Astrocyte (in vitro differentiated cells and primary cell): ENCODE data around the gene STK11IP.

Experiments
- EZH2 ChIP-seq: IDR thresholded peaks from 2 replicates; pipeline ENCODE4 v1.6.1; 2012; ENCODE audit warnings: mild to moderate bottlenecking, low read length, inconsistent platforms; ENCODE audit not compliant: insufficient read depth
- TF ChIP-seq, protein P1 (sequence below): IDR thresholded peaks from 2 replicates; pipeline ENCODE4 v1.5.1; 2011; ENCODE audit warnings: low read depth, mild to moderate bottlenecking, inconsistent platforms, low read length, moderate library complexity; ENCODE audit not compliant: insufficient read depth

DNA sequence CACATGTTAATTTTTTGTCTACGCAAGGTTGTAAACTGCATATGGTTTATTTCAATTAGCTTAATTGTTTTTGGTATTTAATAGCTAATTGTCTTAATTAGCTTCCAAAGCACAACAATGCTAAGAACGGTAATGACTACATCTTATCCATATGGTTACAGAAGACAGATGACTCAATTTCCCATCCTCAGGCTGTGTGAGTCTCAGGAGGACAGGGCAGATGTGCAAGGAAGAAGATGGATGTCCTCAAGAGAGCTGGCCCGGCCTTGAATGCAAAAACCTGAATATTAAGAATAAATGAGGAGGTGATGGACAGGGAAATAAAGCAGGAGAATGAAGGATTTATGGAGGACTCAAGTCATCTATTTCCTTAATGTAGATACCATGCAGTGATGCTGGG lies 61.2 kb downstream of the STK11IP start:
- TF ChIP-seq, protein P1, sequence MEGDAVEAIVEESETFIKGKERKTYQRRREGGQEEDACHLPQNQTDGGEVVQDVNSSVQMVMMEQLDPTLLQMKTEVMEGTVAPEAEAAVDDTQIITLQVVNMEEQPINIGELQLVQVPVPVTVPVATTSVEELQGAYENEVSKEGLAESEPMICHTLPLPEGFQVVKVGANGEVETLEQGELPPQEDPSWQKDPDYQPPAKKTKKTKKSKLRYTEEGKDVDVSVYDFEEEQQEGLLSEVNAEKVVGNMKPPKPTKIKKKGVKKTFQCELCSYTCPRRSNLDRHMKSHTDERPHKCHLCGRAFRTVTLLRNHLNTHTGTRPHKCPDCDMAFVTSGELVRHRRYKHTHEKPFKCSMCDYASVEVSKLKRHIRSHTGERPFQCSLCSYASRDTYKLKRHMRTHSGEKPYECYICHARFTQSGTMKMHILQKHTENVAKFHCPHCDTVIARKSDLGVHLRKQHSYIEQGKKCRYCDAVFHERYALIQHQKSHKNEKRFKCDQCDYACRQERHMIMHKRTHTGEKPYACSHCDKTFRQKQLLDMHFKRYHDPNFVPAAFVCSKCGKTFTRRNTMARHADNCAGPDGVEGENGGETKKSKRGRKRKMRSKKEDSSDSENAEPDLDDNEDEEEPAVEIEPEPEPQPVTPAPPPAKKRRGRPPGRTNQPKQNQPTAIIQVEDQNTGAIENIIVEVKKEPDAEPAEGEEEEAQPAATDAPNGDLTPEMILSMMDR: no peak
- no peak for TF ChIP-seq EZH2
